ENCODE measurements around the gene ORAI2.
"Not testable (repeated sequence)": the region's sequence is repeated elsewhere in the genome, so short reads cannot be mapped to it uniquely, and the experiment has no call there.

ORAI2 gene

GRCh38 chr7:102433219-102434038 is at the start of gene ORAI2:
Gene ORAI2 (plus strand): TSS chr7:102433575. CDS start chr7:102438957, 5,382 bp downstream.
- peak; percentile 96 for DNase-seq (ENCODE audit: low spot score)

GRCh38 chr7:102387064-102387463 is 46.3 kb upstream of the ORAI2 start:
- no peak for DNase-seq (ENCODE audit: low spot score)

- no peak for DNase-seq (ENCODE audit: low spot score)
Measured at GRCh38 chr7:102389810-102390209, 43.6 kb upstream of the ORAI2 start.

GRCh38 chr7:102390697-102391484 is 42.5 kb upstream of the ORAI2 start:
- peak; percentile 81 for DNase-seq (ENCODE audit: low spot score)

- DNase-seq (ENCODE audit: low spot score), result no peak
Measured at GRCh38 chr7:102392330-102392729, 41.0 kb upstream of the ORAI2 start.

GRCh38 chr7:102393467-102393866 is 39.9 kb upstream of the ORAI2 start:
- no peak for DNase-seq (ENCODE audit: low spot score)

GRCh38 chr7:102395592-102395872 is 37.8 kb upstream of the ORAI2 start:
- peak; percentile 11 for DNase-seq (ENCODE audit: low spot score)

GRCh38 chr7:102395873-102396709 is 37.3 kb upstream of the ORAI2 start, which contains the start of gene PRKRIP1:
Gene PRKRIP1 (plus strand): TSS chr7:102396363. CDS start chr7:102396412, 49 bp downstream.
- DNase-seq (ENCODE audit: low spot score), result peak; percentile 91

- no peak for DNase-seq (ENCODE audit: low spot score)
Measured at GRCh38 chr7:102396710-102397019, 36.7 kb upstream of the ORAI2 start.

GRCh38 chr7:102398543-102398942 is 34.8 kb upstream of the ORAI2 start:
- no peak for DNase-seq (ENCODE audit: low spot score)

- no peak for DNase-seq (ENCODE audit: low spot score)
Measured at GRCh38 chr7:102400360-102400759, 33.0 kb upstream of the ORAI2 start.

- no peak for DNase-seq (ENCODE audit: low spot score)
Measured at GRCh38 chr7:102403563-102403962, 29.8 kb upstream of the ORAI2 start.

- DNase-seq (ENCODE audit: low spot score), result peak; percentile 70
Measured at GRCh38 chr7:102404005-102404861, 29.1 kb upstream of the ORAI2 start.

GRCh38 chr7:102404862-102405188 is 28.6 kb upstream of the ORAI2 start:
- DNase-seq (ENCODE audit: low spot score), result not testable (repeated sequence)

- DNase-seq (ENCODE audit: low spot score), result no peak
Measured at GRCh38 chr7:102407910-102408309, 25.5 kb upstream of the ORAI2 start.

GRCh38 chr7:102408530-102408929 is 24.8 kb upstream of the ORAI2 start:
- not testable (repeated sequence) for DNase-seq (ENCODE audit: low spot score)

GRCh38 chr7:102409340-102409739 is 24.0 kb upstream of the ORAI2 start:
- DNase-seq (ENCODE audit: low spot score), result no peak

- no peak for DNase-seq (ENCODE audit: low spot score)
Measured at GRCh38 chr7:102410123-102410522, 23.3 kb upstream of the ORAI2 start.

GRCh38 chr7:102410918-102411317 is 22.5 kb upstream of the ORAI2 start:
- DNase-seq (ENCODE audit: low spot score), result no peak

GRCh38 chr7:102412548-102412947 is 20.8 kb upstream of the ORAI2 start:
- DNase-seq (ENCODE audit: low spot score), result peak; percentile 59

GRCh38 chr7:102413091-102413490 is 20.3 kb upstream of the ORAI2 start:
- DNase-seq (ENCODE audit: low spot score), result no peak

GRCh38 chr7:102413611-102414010 is 19.8 kb upstream of the ORAI2 start:
- no peak for DNase-seq (ENCODE audit: low spot score)
